Measurements from ENCODE around the gene OBSCN. TPM values are rescaled to one million over a fixed set of nuclear protein-coding genes. Genes with fewer than 3 reads are reported as not detected.

The OBSCN gene
- total RNA-seq, 1 experiment from 2014 or later: 33.3 TPM

GRCh38 chr1:228218513-228219244 lies 10.8 kb downstream of the OBSCN start:
- H4K20me1 ChIP-seq (ENCODE audit: control insufficient read depth, insufficient read depth, insufficient read length): no peaks in the 10 kb centered on the region
- H2BK12ac ChIP-seq (ENCODE audit: insufficient read length, low read depth, low read length): no peak overlapping the region
- no CpG with 5 or more reads among the region's 14 CpGs for WGBS (ENCODE audit: extremely low coverage, insufficient read length, low lambda C conversion rate)
- no peaks in the 10 kb centered on the region for H3K9me3 Mint-ChIP-seq
- H4K5ac ChIP-seq (ENCODE audit: insufficient read length, low read depth, low read length): no peak overlapping the region
- H3K18ac ChIP-seq (ENCODE audit: insufficient read length, low read depth, low read length): no peak overlapping the region
- peaks cover 5% of the 10 kb centered on the region for H3K23me2 ChIP-seq (ENCODE audit: insufficient read length, low read depth, low read length, poor library complexity, severe bottlenecking)
- H3K27me3 ChIP-seq (ENCODE audit: insufficient read depth, low read length): no peaks in the 10 kb centered on the region
- H3K23ac ChIP-seq (ENCODE audit: insufficient read length, low read depth, low read length): no peak overlapping the region
- H3K4me3 Mint-ChIP-seq: no peak overlapping the region
- H3K4me1 ChIP-seq (ENCODE audit: insufficient read depth, low read length): no peaks in the 10 kb centered on the region; the same call in 1 of the 2 replicates
- no peak for DNase-seq
- H3K9ac ChIP-seq (ENCODE audit: extremely low read depth, insufficient read length, low read length): no peak overlapping the region
- no peak overlapping the region for H3K4me2 ChIP-seq (ENCODE audit: insufficient read depth, insufficient read length, low read length)
- no peak overlapping the region for H3T11ph ChIP-seq (ENCODE audit: low read length)
- H3K36me3 Mint-ChIP-seq (ENCODE audit: insufficient read depth in 1 of 3, low read depth in 3 of 3): peaks cover 40 to 72% (median 69%) of the 10 kb centered on the region in 3 experiments
- no peak overlapping the region for H3K56ac ChIP-seq (ENCODE audit: insufficient read length, low read depth, low read length)
- H3K14ac ChIP-seq (ENCODE audit: insufficient read depth, low read length): no peak overlapping the region
- H2BK15ac ChIP-seq (ENCODE audit: low read depth, low read length): no peak overlapping the region
- no peak overlapping the region for H2AFZ ChIP-seq (ENCODE audit: low read length)
- H2BK120ac ChIP-seq (ENCODE audit: low read depth, low read length, poor library complexity, severe bottlenecking): no peak overlapping the region
- H3K4me1 Mint-ChIP-seq: peaks cover 0 to 2% of the 10 kb centered on the region in 2 experiments; a peak in 1 of 4 replicates
- no peak overlapping the region for H4K8ac ChIP-seq (replicated peaks; ENCODE audit: insufficient read length, low read depth, low read length)
- H3K27ac ChIP-seq (ENCODE audit: insufficient read length, low read depth, low read length): no peak overlapping the region
- no peaks in the 10 kb centered on the region for H3K9me3 ChIP-seq (ENCODE audit: control insufficient read depth, low read depth, low read length)
- no peak overlapping the region for H2AK5ac ChIP-seq (ENCODE audit: insufficient read length, low read length)
- no peak for TF ChIP-seq CTCF (conservative IDR thresholded peaks at IDR 0.05)
- H3K27ac Mint-ChIP-seq: no peak overlapping the region
- no peak overlapping the region for H2BK5ac ChIP-seq (ENCODE audit: insufficient read length, low read length)
- H3K79me1 ChIP-seq (ENCODE audit: insufficient read depth, low read depth, low read length, poor library complexity, severe bottlenecking): no peaks in the 10 kb centered on the region
- H4K91ac ChIP-seq (ENCODE audit: insufficient read length, low read depth, low read length): no peak overlapping the region
- H3K27me3 Mint-ChIP-seq (ENCODE audit: low read depth): no peaks in the 10 kb centered on the region
- no peak overlapping the region for H2BK20ac ChIP-seq (ENCODE audit: low read depth, low read length, poor library complexity, severe bottlenecking)
- H3K79me2 ChIP-seq (ENCODE audit: insufficient read depth, low read length): no peaks in the 10 kb centered on the region
- H3K4ac ChIP-seq (ENCODE audit: low read depth, low read length): no peak overlapping the region

Measured in H9 (cell line).